Kidney (tissue), 14 donors: Measurements from ENCODE around the gene NEURL1B. TPM values are rescaled to one million over a fixed set of nuclear protein-coding genes. Genes with fewer than 3 reads are reported as not detected.

Source experiments
- DNase-seq, 5 donors: peaks; one replicate each; pipeline ENCODE4 v3.0.0-alpha.2; 2013 to 2020
- FAIRE-seq: peaks from 2 replicates; lab custom pipeline; 2012; peaks lifted over from hg19 to GRCh38; lab: Jason Lieb, UNC
- H3K27ac ChIP-seq, 2 donors: one replicate each; pipeline ENCODE4 v1.7.0; 2013; ENCODE audit warnings: low read depth in 2 of 2, low read length in 2 of 2, inconsistent platforms in 1 of 2
- H3K27me3 ChIP-seq: one replicate; pipeline ENCODE4 v1.7.1; 2013; ENCODE audit warnings: low read length, inconsistent platforms; ENCODE audit not compliant: control insufficient read depth, insufficient read depth
- H3K36me3 ChIP-seq, 3 donors: one replicate each; pipeline versions ENCODE4 v1.7.0 to v1.7.1; 2013; ENCODE audit warnings: low read length in 3 of 3, control low read depth in 1 of 3, inconsistent platforms in 1 of 3; ENCODE audit not compliant: insufficient read depth in 3 of 3, control insufficient read depth in 2 of 3
- H3K4me1 ChIP-seq, 3 donors: one replicate each; pipeline versions ENCODE4 v1.7.0 to v1.7.1; 2013; ENCODE audit warnings: low read length in 3 of 3, inconsistent platforms in 1 of 3, low read depth in 1 of 3; ENCODE audit not compliant: control insufficient read depth in 2 of 3, insufficient read depth in 2 of 3
- H3K4me3 ChIP-seq, 3 donors: one replicate each; pipeline versions ENCODE4 v1.7.0 to v1.8.1; 2013; ENCODE audit warnings: low read length in 3 of 3, control low read depth in 1 of 3, inconsistent platforms in 1 of 3
- H3K9ac ChIP-seq, 3 donors: one replicate each; pipeline versions ENCODE4 v1.7.0 to v1.7.1; 2013; ENCODE audit warnings: low read length in 3 of 3, control low read depth in 1 of 3, inconsistent platforms in 1 of 3
- H3K9me3 ChIP-seq, 3 donors: one replicate each; pipeline versions ENCODE4 v1.7.0 to v1.7.1; 2013; ENCODE audit warnings: low read length in 3 of 3, control low read depth in 1 of 3, inconsistent platforms in 1 of 3; ENCODE audit not compliant: control insufficient read depth in 2 of 3, insufficient read depth in 1 of 3
- intact Hi-C: fragments of 100-400 bp; cut with DNase I; formaldehyde crosslinking; loops from one replicate; pipeline ENCODE4 v1.11.1; 2022
- polyA plus RNA-seq: library from polyadenylated mRNA; stranded (reverse); fragments of 350-450 nt; fragmentation: Illumina TruSeq; extraction: RNeasy Lipid Tissue Mini Kit (QIAGEN cat#74804); gene quantifications from one replicate; pipeline ENCODE4 v1.2.3, GENCODE V29; 2014; ENCODE audit warnings: low read depth, low replicate concordance; ENCODE audit not compliant: insufficient read depth
- total RNA-seq: library from RNA; stranded (reverse); fragmentation: NEBNext Ultra II Directional; extraction: Animal tissue kit (Norgen Biotek cat#: 25700); gene quantifications from one replicate; pipeline ENCODE4 v1.2.1, GENCODE V29; 2021
- TF ChIP-seq, protein P1 (sequence below): IDR thresholded peaks from 3 replicates; pipeline ENCODE4 v1.5.1; 2012; ENCODE audit warnings: mild to moderate bottlenecking, moderate library complexity, borderline replicate concordance; ENCODE audit not compliant: insufficient read depth; ENCODE audit errors: extremely low read depth
- donor health status: control.
- donor health status: control.
- donor health status: control.
- donor health status: control.
- donor health status: control.
- donor health status: DM: yes; HTN: yes; CAD: no.
- donor health status: Normal renal cell carcinoma (clear cell type).

The NEURL1B gene
- total and polyA plus RNA-seq, 2 donors from 2014 or later = 5.4 to 42.6 TPM

DNA sequence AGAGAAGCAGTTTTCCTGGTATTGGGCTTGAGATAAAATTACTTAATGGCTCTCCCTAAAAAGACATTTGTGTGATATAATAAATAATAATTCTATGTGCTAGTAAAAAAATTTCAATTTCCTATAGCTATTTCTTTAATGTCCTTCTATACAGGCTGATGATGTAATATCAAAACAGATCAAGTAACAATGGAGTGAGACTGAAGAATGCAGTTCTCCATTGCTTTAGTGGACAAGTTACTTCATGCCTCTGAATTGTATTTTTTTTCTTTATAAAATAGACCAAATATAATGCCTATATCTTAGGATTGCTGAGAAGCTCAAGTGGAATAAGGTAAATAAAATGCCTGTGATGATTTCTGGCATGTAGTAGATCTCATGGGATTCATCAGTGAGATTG lies 35.6 kb upstream of the NEURL1B start:
- intact Hi-C loops = no loop called here
- no peak overlapping the region for H3K9ac ChIP-seq
- no peaks in the 10 kb centered on the region for H3K27me3 ChIP-seq
- DNase-seq (no peak), FAIRE-seq (no peak)
- H3K9me3 ChIP-seq = no peaks in the 10 kb centered on the region
- H3K27ac ChIP-seq = peak overlapping the region in 1 of 2 donors; percentile 35
- TF ChIP-seq, protein P1, sequence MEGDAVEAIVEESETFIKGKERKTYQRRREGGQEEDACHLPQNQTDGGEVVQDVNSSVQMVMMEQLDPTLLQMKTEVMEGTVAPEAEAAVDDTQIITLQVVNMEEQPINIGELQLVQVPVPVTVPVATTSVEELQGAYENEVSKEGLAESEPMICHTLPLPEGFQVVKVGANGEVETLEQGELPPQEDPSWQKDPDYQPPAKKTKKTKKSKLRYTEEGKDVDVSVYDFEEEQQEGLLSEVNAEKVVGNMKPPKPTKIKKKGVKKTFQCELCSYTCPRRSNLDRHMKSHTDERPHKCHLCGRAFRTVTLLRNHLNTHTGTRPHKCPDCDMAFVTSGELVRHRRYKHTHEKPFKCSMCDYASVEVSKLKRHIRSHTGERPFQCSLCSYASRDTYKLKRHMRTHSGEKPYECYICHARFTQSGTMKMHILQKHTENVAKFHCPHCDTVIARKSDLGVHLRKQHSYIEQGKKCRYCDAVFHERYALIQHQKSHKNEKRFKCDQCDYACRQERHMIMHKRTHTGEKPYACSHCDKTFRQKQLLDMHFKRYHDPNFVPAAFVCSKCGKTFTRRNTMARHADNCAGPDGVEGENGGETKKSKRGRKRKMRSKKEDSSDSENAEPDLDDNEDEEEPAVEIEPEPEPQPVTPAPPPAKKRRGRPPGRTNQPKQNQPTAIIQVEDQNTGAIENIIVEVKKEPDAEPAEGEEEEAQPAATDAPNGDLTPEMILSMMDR = no peak
- H3K4me1 ChIP-seq = peaks cover 2 to 4% (median 4%) of the 10 kb centered on the region in 3 donors
- no peaks in the 10 kb centered on the region for H3K36me3 ChIP-seq
- H3K4me3 ChIP-seq = no peak overlapping the region

DNA sequence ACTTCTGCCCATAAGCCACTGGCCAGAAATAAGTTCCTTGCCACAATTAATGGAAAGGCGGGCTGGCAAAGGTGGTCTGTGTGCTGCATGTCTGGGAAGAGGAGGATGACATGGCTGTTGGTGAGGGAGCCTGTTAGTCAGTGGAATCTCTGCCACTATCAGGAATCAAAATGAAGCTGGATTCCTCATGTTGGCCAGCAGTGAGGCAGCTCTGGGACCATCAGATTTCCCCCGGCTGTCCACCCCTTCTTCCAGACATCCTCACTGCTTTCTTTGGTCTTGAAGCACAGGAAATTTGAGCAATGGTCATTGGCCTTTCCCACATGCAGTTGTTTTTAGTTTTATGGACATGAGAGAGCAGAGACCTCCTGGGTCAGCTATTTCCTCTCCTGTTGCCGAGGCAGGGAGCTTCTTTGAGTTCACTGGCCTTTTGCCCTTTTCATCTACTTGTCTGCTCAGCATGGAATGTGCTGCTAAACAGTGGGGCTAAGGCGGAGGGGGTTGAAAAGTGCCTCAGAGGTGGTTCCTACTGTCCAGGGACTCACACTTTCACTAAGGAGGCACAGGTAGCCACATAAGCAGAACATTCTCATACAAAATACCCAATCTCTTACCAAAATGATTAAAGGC lies 34.8 kb upstream of the NEURL1B start:
- TF ChIP-seq, protein P1 = no peak

GRCh38 chr5:172607213-172607793 lies 33.8 kb upstream of the NEURL1B start:
- peak overlapping the region; percentile 51 to 52 for H3K27ac ChIP-seq
- FAIRE-seq = no peak

More for the DNA sequence above, 34.8 kb upstream of the NEURL1B start:
- Histone ChIP-seq H3K36me3 (no peaks in the 10 kb centered on the region), H3K4me3 (no peak overlapping the region), H3K4me1 (peaks cover 0 to 4% (median 2%) of the 10 kb centered on the region in 3 donors), H3K9ac (no peak overlapping the region), H3K27me3 (no peaks in the 10 kb centered on the region), H3K9me3 (no peaks in the 10 kb centered on the region), H3K27ac (peak overlapping the region; percentile 27 to 35)
- FAIRE-seq (no peak), DNase-seq (no peak)
- intact Hi-C loops = no loop called here

More at GRCh38 chr5:172607213-172607793, 33.8 kb upstream of the NEURL1B start:
- peaks cover 0 to 2% (median under 1%) of the 10 kb centered on the region in 3 donors for H3K4me1 ChIP-seq
- intact Hi-C loops = no loop called here
- no peaks in the 10 kb centered on the region for H3K36me3 ChIP-seq
- no peaks in the 10 kb centered on the region for H3K27me3 ChIP-seq
- H3K9me3 ChIP-seq = no peaks in the 10 kb centered on the region
- TF ChIP-seq, protein P1 = no peak
- no peak for DNase-seq
- no peak overlapping the region for H3K9ac ChIP-seq
- no peak overlapping the region for H3K4me3 ChIP-seq
